ENCODE data around the gene ACTL10. TPM values are rescaled to one million over a fixed set of nuclear protein-coding genes. Genes with fewer than 3 reads are reported as not detected.

The ACTL10 gene
- total RNA-seq, 1 experiment from 2014 or later: 0.46 TPM

DNA sequence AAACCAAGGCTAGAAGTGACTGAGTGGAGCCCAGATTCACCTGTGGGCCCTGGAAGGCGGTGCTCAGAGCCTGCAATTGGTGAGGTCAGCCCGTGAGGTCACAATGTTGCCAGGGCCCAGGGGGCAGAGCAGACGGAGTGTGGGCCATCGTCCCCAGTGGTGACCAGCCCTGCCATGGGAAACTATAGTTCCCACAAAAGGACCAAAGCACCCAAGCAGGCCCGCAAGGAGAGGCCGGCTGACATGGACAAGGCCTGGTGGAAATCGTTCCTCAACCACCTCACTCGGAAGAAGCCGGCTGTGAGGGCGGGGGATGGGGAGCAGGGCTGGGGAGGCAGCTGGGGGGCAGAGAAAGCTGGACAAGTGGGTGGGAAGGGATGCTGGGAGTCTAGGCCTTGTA, 4.6 kb upstream of the ACTL10 start, which contains the start of gene C20orf144:
Gene C20orf144 (plus strand): TSS at position 156 of the 400 bp plus-strand sequence. CDS start 19 bp downstream, at position 175.
- Histone ChIP-seq H2AFZ (ENCODE audit: low read length) (no peak within 1 kb of the TSS), H2AK5ac (ENCODE audit: insufficient read length, low read length) (no peak within 1 kb of the TSS), H3K9me3 (ENCODE audit: control insufficient read depth, low read depth, low read length) (no peaks in the 10 kb centered on the region), H3K4ac (ENCODE audit: low read depth, low read length) (no peak within 1 kb of the TSS), H3K23me2 (ENCODE audit: insufficient read length, low read depth, low read length, poor library complexity, severe bottlenecking) (peaks cover 14% of the 10 kb centered on the region), H3K27me3 (ENCODE audit: insufficient read depth, low read length) (no peaks in the 10 kb centered on the region), H3K18ac (ENCODE audit: insufficient read length, low read depth, low read length) (no peak within 1 kb of the TSS), H2BK15ac (ENCODE audit: low read depth, low read length) (no peak within 1 kb of the TSS), H4K8ac (replicated peaks; ENCODE audit: insufficient read length, low read depth, low read length) (no peak within 1 kb of the TSS), H3K14ac (ENCODE audit: insufficient read depth, low read length) (no peak within 1 kb of the TSS), H3K79me2 (ENCODE audit: insufficient read depth, low read length) (no peaks in the 10 kb centered on the region), H3K27ac (ENCODE audit: insufficient read length, low read depth, low read length) (no peak within 1 kb of the TSS), H3K4me2 (ENCODE audit: insufficient read depth, insufficient read length, low read length) (peak within 1 kb of the TSS; percentile 78), H4K20me1 (ENCODE audit: control insufficient read depth, insufficient read depth, insufficient read length) (no peaks in the 10 kb centered on the region), H2BK120ac (ENCODE audit: low read depth, low read length, poor library complexity, severe bottlenecking) (no peak within 1 kb of the TSS), H2BK20ac (ENCODE audit: low read depth, low read length, poor library complexity, severe bottlenecking) (no peak within 1 kb of the TSS), H3K4me1 (ENCODE audit: insufficient read depth, low read length) (no peaks in the 10 kb centered on the region; the same call in 1 of the 2 replicates), H4K91ac (ENCODE audit: insufficient read length, low read depth, low read length) (no peak within 1 kb of the TSS), H2BK12ac (ENCODE audit: insufficient read length, low read depth, low read length) (no peak within 1 kb of the TSS), H4K5ac (ENCODE audit: insufficient read length, low read depth, low read length) (no peak within 1 kb of the TSS), H3K56ac (ENCODE audit: insufficient read length, low read depth, low read length) (no peak within 1 kb of the TSS), H3K9ac (ENCODE audit: extremely low read depth, insufficient read length, low read length) (peak within 1 kb of the TSS; percentile 58), H3K23ac (ENCODE audit: insufficient read length, low read depth, low read length) (no peak within 1 kb of the TSS), H3K79me1 (ENCODE audit: insufficient read depth, low read depth, low read length, poor library complexity, severe bottlenecking) (no peaks in the 10 kb centered on the region), H2BK5ac (ENCODE audit: insufficient read length, low read length) (no peak within 1 kb of the TSS), H3T11ph (ENCODE audit: low read length) (no peak within 1 kb of the TSS)
- Mint-ChIP-seq H3K9me3 (no peaks in the 10 kb centered on the region), H3K36me3 (ENCODE audit: insufficient read depth in 1 of 3, low read depth in 3 of 3) (peaks cover 4 to 45% (median 8%) of the 10 kb centered on the region in 3 experiments; a peak in 6 of 7 replicates), H3K27ac (peak within 1 kb of the TSS in 1 of 3 experiments; percentile 70; a peak in 1 of 7 replicates), H3K4me1 (peaks cover 29 to 32% of the 10 kb centered on the region in 2 experiments), H3K27me3 (ENCODE audit: low read depth) (peaks cover 4% of the 10 kb centered on the region; the same call in 1 of the 2 replicates), H3K4me3 (peak within 1 kb of the TSS; percentile 81)
- TF ChIP-seq, protein P1, sequence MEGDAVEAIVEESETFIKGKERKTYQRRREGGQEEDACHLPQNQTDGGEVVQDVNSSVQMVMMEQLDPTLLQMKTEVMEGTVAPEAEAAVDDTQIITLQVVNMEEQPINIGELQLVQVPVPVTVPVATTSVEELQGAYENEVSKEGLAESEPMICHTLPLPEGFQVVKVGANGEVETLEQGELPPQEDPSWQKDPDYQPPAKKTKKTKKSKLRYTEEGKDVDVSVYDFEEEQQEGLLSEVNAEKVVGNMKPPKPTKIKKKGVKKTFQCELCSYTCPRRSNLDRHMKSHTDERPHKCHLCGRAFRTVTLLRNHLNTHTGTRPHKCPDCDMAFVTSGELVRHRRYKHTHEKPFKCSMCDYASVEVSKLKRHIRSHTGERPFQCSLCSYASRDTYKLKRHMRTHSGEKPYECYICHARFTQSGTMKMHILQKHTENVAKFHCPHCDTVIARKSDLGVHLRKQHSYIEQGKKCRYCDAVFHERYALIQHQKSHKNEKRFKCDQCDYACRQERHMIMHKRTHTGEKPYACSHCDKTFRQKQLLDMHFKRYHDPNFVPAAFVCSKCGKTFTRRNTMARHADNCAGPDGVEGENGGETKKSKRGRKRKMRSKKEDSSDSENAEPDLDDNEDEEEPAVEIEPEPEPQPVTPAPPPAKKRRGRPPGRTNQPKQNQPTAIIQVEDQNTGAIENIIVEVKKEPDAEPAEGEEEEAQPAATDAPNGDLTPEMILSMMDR (conservative IDR thresholded peaks at IDR 0.05): no peak
- no peak for DNase-seq
- no CpG with 5 or more reads among the region's 10 CpGs for WGBS (ENCODE audit: extremely low coverage, insufficient read length, low lambda C conversion rate)

All from H9 (cell line).